Measurements from ENCODE around the gene RPL34. TPM values are rescaled to one million over a fixed set of nuclear protein-coding genes. Genes with fewer than 3 reads are reported as not detected.

Gene RPL34
- total RNA-seq, 3 donors from 2014 or later, result 907 to 1,723 (median 1,620) TPM

DNA sequence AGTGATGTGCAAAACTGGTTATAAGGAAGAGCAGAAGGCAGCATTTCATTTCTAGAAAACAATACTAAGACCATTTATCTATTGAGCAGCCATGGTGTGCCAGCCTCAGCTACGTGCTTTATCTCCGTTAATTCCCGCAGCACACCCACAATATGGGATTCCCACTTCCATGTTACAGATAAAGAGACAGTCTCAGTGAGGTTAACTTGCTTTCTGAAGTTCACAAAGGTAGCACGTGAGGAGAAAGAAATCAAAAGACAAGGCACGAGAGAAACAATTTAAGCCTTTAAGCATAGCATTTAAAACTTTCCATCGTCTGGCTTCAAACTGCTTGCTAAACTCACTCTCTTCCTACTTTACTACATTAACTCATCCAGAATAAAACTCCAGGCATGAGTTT, 8.0 kb upstream of the RPL34 start:
- H3K36me3 ChIP-seq, result no peaks in the 10 kb centered on the region
- DNase-seq (ENCODE audit: low spot score in 2 of 2), result no peak
- no peaks in the 10 kb centered on the region for H3K4me1 ChIP-seq
- H3K27ac ChIP-seq, result no peak overlapping the region
- H3K9me3 ChIP-seq, result no peaks in the 10 kb centered on the region
- intact Hi-C loops (cut with DNase I; ENCODE audit: low total_unique reads), result loop anchor here (5.0 kb wide), 2 partner anchors 770 to 1400 kb away; no protein-coding TSS in a partner anchor
- H3K4me3 ChIP-seq, result no peak overlapping the region
- no peaks in the 10 kb centered on the region for H3K27me3 ChIP-seq
- TF ChIP-seq, protein P1, sequence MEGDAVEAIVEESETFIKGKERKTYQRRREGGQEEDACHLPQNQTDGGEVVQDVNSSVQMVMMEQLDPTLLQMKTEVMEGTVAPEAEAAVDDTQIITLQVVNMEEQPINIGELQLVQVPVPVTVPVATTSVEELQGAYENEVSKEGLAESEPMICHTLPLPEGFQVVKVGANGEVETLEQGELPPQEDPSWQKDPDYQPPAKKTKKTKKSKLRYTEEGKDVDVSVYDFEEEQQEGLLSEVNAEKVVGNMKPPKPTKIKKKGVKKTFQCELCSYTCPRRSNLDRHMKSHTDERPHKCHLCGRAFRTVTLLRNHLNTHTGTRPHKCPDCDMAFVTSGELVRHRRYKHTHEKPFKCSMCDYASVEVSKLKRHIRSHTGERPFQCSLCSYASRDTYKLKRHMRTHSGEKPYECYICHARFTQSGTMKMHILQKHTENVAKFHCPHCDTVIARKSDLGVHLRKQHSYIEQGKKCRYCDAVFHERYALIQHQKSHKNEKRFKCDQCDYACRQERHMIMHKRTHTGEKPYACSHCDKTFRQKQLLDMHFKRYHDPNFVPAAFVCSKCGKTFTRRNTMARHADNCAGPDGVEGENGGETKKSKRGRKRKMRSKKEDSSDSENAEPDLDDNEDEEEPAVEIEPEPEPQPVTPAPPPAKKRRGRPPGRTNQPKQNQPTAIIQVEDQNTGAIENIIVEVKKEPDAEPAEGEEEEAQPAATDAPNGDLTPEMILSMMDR (IDR thresholded peaks at IDR 0.05), result no peak
- TF ChIP-seq POLR2AphosphoS5 (IDR thresholded peaks at IDR 0.05), result no peak
- TF ChIP-seq POLR2A (IDR thresholded peaks at IDR 0.05), result no peak

DNA sequence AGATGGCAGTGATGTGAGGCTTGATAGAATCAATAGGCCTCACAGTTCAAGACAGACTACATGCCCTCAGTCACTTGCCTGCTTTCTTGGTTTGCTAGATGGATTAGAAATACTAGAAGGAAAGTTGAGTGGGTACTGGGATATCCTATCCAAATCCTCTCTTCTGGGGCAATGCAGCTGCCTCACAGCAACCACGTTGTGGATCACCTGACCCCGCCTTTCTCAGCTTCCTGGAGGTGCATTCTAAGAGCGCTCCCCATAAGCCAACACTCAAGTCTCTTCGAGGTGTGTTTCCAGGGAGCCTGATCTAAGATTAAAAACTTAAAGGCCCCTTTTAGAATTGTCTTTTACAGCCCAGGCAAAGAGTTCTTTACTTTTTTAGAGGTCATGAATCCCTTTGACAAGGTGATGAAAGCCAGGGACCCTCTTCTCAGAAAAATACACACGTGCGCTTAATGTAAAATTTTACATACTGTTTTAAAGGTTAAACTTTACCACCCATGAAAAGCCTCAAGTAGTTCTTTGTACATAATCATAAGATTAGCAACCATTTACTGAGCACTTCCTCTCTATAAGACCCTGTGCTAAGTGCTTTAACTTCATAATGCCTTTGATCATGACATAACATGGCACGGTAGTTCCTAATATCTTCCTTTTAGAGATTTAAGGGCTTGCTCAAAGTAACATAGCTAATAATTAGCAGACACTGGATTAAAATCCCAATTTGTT, 840 bp upstream of the RPL34 start:
- Histone ChIP-seq H3K36me3 (no peaks in the 10 kb centered on the region), H3K9me3 (no peaks in the 10 kb centered on the region), H3K27ac (peak overlapping the region; percentile 79 to 94), H3K27me3 (no peaks in the 10 kb centered on the region), H3K4me1 (peaks cover 0 to 14% of the 10 kb centered on the region in 2 donors), H3K4me3 (peak overlapping the region; percentile 76 to 81 (median 78))
- intact Hi-C loops (cut with DNase I; ENCODE audit: low total_unique reads), result no loop called here
- no peak for TF ChIP-seq POLR2A (IDR thresholded peaks at IDR 0.05)
- TF ChIP-seq POLR2AphosphoS5 (IDR thresholded peaks at IDR 0.05), result no peak
- TF ChIP-seq, protein P1 (IDR thresholded peaks at IDR 0.05), result no peak
- no peak for DNase-seq (ENCODE audit: low spot score in 2 of 2)

DNA sequence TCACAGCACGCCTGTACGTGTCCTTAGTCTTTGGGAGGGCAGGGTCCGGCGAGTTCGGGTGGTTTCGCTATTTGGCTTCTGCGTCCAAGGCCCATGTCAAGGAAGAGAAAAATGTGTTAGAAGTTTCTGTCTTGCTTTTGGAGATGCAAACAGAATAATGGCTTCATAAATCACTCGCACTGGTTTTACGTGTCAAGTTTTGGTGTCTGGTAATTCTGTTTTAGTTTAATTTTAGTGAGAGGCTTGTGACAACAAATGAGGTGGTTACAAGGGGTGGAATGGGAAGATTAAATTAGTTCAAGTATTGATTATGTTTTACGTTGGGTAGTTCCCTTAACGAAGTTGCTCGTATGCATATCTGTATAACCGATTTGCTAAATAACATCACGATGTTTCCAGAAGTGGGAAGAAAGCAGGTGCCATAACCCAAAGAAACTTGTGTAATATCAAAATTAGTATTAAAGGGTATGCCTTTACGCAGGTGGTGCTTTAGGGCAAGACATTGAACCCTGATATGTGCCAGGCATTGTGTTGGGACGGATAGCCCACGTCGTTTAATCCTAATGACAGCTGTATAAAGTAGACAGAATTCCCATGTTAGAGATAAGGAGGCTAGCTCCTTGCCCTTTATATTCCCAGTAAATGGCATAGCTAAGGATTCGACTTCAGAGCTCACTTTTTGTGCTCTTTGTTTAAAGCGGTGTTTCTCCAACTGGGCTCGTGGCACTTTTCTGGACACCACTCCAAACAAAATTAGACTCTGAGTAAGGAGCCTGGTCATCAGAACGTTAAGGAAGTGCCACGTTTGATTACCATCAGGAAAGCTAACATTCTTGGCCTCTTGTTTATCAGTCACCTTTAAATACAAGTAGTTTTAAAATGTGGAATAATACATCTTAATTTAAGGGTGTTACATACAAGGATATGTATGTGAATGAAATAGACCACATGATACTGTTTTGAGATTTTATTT, 843 bp downstream of the RPL34 start:
- H3K9me3 ChIP-seq, result no peaks in the 10 kb centered on the region
- peak overlapping the region; percentile 90 to 94 for H3K27ac ChIP-seq
- H3K36me3 ChIP-seq, result no peaks in the 10 kb centered on the region
- TF ChIP-seq, protein P1 (IDR thresholded peaks at IDR 0.05), result no peak
- no peak for TF ChIP-seq POLR2A (IDR thresholded peaks at IDR 0.05)
- TF ChIP-seq POLR2AphosphoS5 (IDR thresholded peaks at IDR 0.05), result no peak
- peak overlapping the region; percentile 76 to 81 (median 78) for H3K4me3 ChIP-seq
- intact Hi-C loops (cut with DNase I; ENCODE audit: low total_unique reads), result no loop called here
- H3K4me1 ChIP-seq, result peaks cover 0 to 14% of the 10 kb centered on the region in 2 donors
- no peaks in the 10 kb centered on the region for H3K27me3 ChIP-seq
- no peak for DNase-seq (ENCODE audit: low spot score in 2 of 2)

DNA sequence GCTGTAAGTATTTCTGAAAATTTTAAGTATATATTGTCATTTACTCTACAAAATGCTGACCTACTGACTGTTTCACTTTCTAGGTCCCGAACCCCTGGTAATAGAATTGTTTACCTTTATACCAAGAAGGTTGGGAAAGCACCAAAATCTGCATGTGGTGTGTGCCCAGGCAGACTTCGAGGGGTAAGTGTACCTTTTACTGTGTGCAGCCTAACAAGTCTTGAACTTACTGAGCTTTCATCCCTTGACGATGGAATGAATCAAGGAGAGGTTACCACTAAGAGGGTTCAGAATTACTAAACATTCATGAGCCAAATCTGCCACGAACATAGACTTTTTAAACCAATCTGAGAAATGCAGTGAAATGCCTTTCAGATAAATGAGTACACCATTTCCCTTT, 1.6 kb downstream of the RPL34 start:
- no peak for DNase-seq (ENCODE audit: low spot score in 2 of 2)
- TF ChIP-seq, protein P1 (IDR thresholded peaks at IDR 0.05), result no peak
- TF ChIP-seq POLR2A (IDR thresholded peaks at IDR 0.05) (no peak), POLR2AphosphoS5 (IDR thresholded peaks at IDR 0.05) (no peak)
- H3K9me3 ChIP-seq, result no peaks in the 10 kb centered on the region
- H3K4me3 ChIP-seq, result peak overlapping the region in 2 of 3 donors; percentile 76 to 81
- intact Hi-C loops (cut with DNase I; ENCODE audit: low total_unique reads), result no loop called here
- no peaks in the 10 kb centered on the region for H3K36me3 ChIP-seq
- H3K4me1 ChIP-seq, result peaks cover 0 to 14% of the 10 kb centered on the region in 2 donors
- H3K27me3 ChIP-seq, result no peaks in the 10 kb centered on the region
- peak overlapping the region; percentile 90 to 94 for H3K27ac ChIP-seq
